HepG2 (cell line): Measurements from ENCODE around the gene PTPRM. TPM values are rescaled to one million over a fixed set of nuclear protein-coding genes. Genes with fewer than 3 reads are reported as not detected.

Experiments
- ATAC-seq: fragments of 200-7000 bp; cut with Tn5 transposase; 3 replicates; pipeline ENCODE4 v1.9.1; 2020; ENCODE audit warnings: mild to moderate bottlenecking, moderate library complexity
- BruUV-seq: library from RNA; stranded (reverse); fragments of 400-500 nt; replicated peaks from 2 replicates; lab custom pipeline; 2021; lab: Mats Ljungman, UMichigan
- CTCF ChIA-PET: fragments of 300-600 bp; formaldehyde crosslinking; extraction: SDS; loops from one replicate; lab custom pipeline; 2021; ENCODE audit warnings: low total read pairs, inconsistent platforms, low intra/inter-chr PET ratio; lab: Yijun Ruan, JAX
- POLR2A ChIA-PET: fragments of 350-600 bp; sonication (Branson Sonifier 250); formaldehyde crosslinking; loops from one replicate; lab custom pipeline; 2020; ENCODE audit warnings: antibody characterized with exemption, inconsistent platforms; lab: Yijun Ruan, JAX
- DNase-seq: peaks from one replicate; pipeline ENCODE4 v3.0.0-alpha.2; 2015; ENCODE audit warnings: low spot score
- FAIRE-seq: peaks from 3 replicates; lab custom pipeline; 2011; peaks lifted over from hg19 to GRCh38; lab: Jason Lieb, UNC
- H2AFZ ChIP-seq: one replicate; pipeline ENCODE4 v1.6.1; 2011; ENCODE audit warnings: low read length, inconsistent platforms
- H3K27ac ChIP-seq: fragments of 300-600 bp; 3 replicates; pipeline ENCODE4 v1.8.0; 2011; ENCODE audit warnings: mixed run types, mild to moderate bottlenecking, mixed read lengths, low read length, inconsistent platforms; ENCODE audit not compliant: insufficient read depth; ENCODE audit errors: extremely low read length
- H3K27me3 ChIP-seq, 2 experiments: fragments of 200-600 bp in 1 of 2; 2 replicates in 1 of 2; 3 replicates in 1 of 2; pipeline versions ENCODE4 v1.6.0 to v1.8.0; 2011; ENCODE audit warnings: low read length in 2 of 2, mild to moderate bottlenecking in 2 of 2, moderate library complexity in 2 of 2, inconsistent platforms in 1 of 2; ENCODE audit not compliant: insufficient read depth in 2 of 2, control insufficient read depth in 1 of 2
- H3K36me3 ChIP-seq, 2 experiments: fragments of 200-600 bp in 1 of 2; replicated peaks in 1 of 2; 2 replicates in 1 of 2; 3 replicates in 1 of 2; pipeline versions ENCODE4 v1.5.1 to v1.8.0; 2011; ENCODE audit warnings: low read length in 2 of 2, inconsistent platforms in 1 of 2; ENCODE audit not compliant: insufficient read depth in 2 of 2, control insufficient read depth in 1 of 2
- H3K4me1 ChIP-seq: 2 replicates; pipeline ENCODE4 v1.5.1; 2012; ENCODE audit warnings: low read length, inconsistent platforms; ENCODE audit not compliant: insufficient read depth
- H3K4me2 ChIP-seq: 2 replicates; pipeline ENCODE4 v1.6.0; 2011; ENCODE audit warnings: low read depth, low read length, inconsistent platforms
- H3K4me3 ChIP-seq, 3 experiments: fragments of 200-600 bp in 1 of 3; sonication (generic), shearing (Covaris generic) in 1 of 3; replicated peaks in 1 of 3; 2 replicates each; pipeline ENCODE4 v1.5.1; 2011 to 2016; ENCODE audit warnings: low read length in 3 of 3, inconsistent platforms in 2 of 3, low read depth in 2 of 3, mild to moderate bottlenecking in 2 of 3, control low read depth in 1 of 3, mixed read lengths in 1 of 3; ENCODE audit not compliant: insufficient read depth in 1 of 3
- H3K79me2 ChIP-seq: one replicate; pipeline ENCODE4 v1.6.1; 2011; ENCODE audit warnings: low read length, inconsistent platforms; ENCODE audit not compliant: insufficient read depth
- H3K9ac ChIP-seq: 2 replicates; pipeline ENCODE4 v1.6.0; 2011; ENCODE audit warnings: mild to moderate bottlenecking, low read depth, low read length, inconsistent platforms; ENCODE audit not compliant: insufficient read depth
- H3K9me3 ChIP-seq: 2 replicates; pipeline ENCODE4 v1.5.1; 2012; ENCODE audit warnings: mild to moderate bottlenecking, low read length
- H4K20me1 ChIP-seq: 2 replicates; pipeline ENCODE4 v1.6.0; 2011; ENCODE audit warnings: inconsistent platforms, mild to moderate bottlenecking, low read length, moderate library complexity; ENCODE audit not compliant: insufficient read depth
- CSRNP2 ChIP-seq: sonication (generic); formaldehyde crosslinking; conservative IDR thresholded peaks from 2 replicates; pipeline ENCODE4 v1.8.0; 2022; ENCODE audit warnings: low read depth, missing genetic modification reagents
- ETS1 ChIP-seq: sonication (generic); formaldehyde crosslinking; IDR thresholded peaks from 2 replicates; pipeline ENCODE4 v1.4.0; 2020; ENCODE audit warnings: missing genetic modification reagents
- FOSL2 ChIP-seq: sonication (generic); formaldehyde crosslinking; IDR thresholded peaks from 2 replicates; pipeline ENCODE4 v1.4.0; 2020; ENCODE audit warnings: missing genetic modification reagents
- FOXJ3 ChIP-seq: sonication (generic); formaldehyde crosslinking; IDR thresholded peaks from 2 replicates; pipeline ENCODE4 v1.4.0; 2020; ENCODE audit warnings: missing genetic modification reagents, mild to moderate bottlenecking, borderline replicate concordance
- HMGA1 ChIP-seq: sonication (generic); formaldehyde crosslinking; conservative IDR thresholded peaks from 2 replicates; pipeline ENCODE4 v1.4.0; 2020; ENCODE audit warnings: missing genetic modification reagents
- HOXA3 ChIP-seq: sonication (generic); formaldehyde crosslinking; IDR thresholded peaks from 2 replicates; pipeline ENCODE4 v1.5.0; 2020; ENCODE audit warnings: missing genetic modification reagents
- IRF2 ChIP-seq: IDR thresholded peaks from 2 replicates; pipeline ENCODE4 v1.6.1; 2018; ENCODE audit warnings: missing genetic modification reagents, missing compliant biosample characterization
- ISX ChIP-seq: sonication (generic); formaldehyde crosslinking; conservative IDR thresholded peaks from 2 replicates; pipeline ENCODE4 v1.5.0; 2020; ENCODE audit warnings: missing genetic modification reagents
- MAZ ChIP-seq, 2 experiments: sonication (generic) in 1 of 2; formaldehyde crosslinking in 1 of 2; IDR thresholded peaks; 2 replicates each; pipeline versions ENCODE4 v1.5.0 to v1.6.1; 2012 to 2020; ENCODE audit warnings: low read depth in 2 of 2, mild to moderate bottlenecking in 2 of 2, borderline replicate concordance in 1 of 2, improper control_type of control experiment in 1 of 2, low read length in 1 of 2, missing genetic modification reagents in 1 of 2, moderate library complexity in 1 of 2
- PHF5A ChIP-seq: IDR thresholded peaks from one replicate; pipeline ENCODE4 v1.6.1; 2018; ENCODE audit warnings: low read depth, missing genetic modification reagents; ENCODE audit not compliant: unreplicated experiment
- PITX1 ChIP-seq: sonication (generic); formaldehyde crosslinking; IDR thresholded peaks from 2 replicates; pipeline ENCODE4 v1.5.1; 2020; ENCODE audit warnings: mild to moderate bottlenecking, missing genetic modification reagents
- PRPF4 ChIP-seq: fragments of 200-400 bp; formaldehyde crosslinking; IDR thresholded peaks from 2 replicates; pipeline ENCODE4 v1.6.1; 2016; ENCODE audit warnings: low read length, low read depth; ENCODE audit not compliant: poor library complexity, severe bottlenecking
- RAD21 ChIP-seq: fragments of 450-650 bp; formaldehyde crosslinking; IDR thresholded peaks from 2 replicates; pipeline ENCODE4 v1.5.0; 2020; ENCODE audit warnings: mild to moderate bottlenecking
- RARA ChIP-seq: IDR thresholded peaks from 2 replicates; pipeline ENCODE4 v1.6.1; 2016; ENCODE audit warnings: missing genetic modification reagents, missing compliant biosample characterization
- THRA ChIP-seq: sonication (generic); formaldehyde crosslinking; IDR thresholded peaks from 2 replicates; pipeline ENCODE4 v1.4.0; 2020; ENCODE audit warnings: missing genetic modification reagents, borderline replicate concordance
- ZBTB20 ChIP-seq: sonication (generic); formaldehyde crosslinking; IDR thresholded peaks from 2 replicates; pipeline ENCODE4 v1.8.1; 2023; ENCODE audit warnings: missing genetic modification reagents, low read depth, mild to moderate bottlenecking, borderline replicate concordance
- ZNF263 ChIP-seq: sonication (generic); formaldehyde crosslinking; IDR thresholded peaks from 2 replicates; pipeline ENCODE4 v1.4.0; 2020; ENCODE audit warnings: missing genetic modification reagents
- ZNF414 ChIP-seq: sonication (generic); formaldehyde crosslinking; IDR thresholded peaks from 2 replicates; pipeline ENCODE4 v1.5.0; 2020; ENCODE audit warnings: missing genetic modification reagents
- ZNF83 ChIP-seq: sonication (generic); formaldehyde crosslinking; IDR thresholded peaks from 2 replicates; pipeline ENCODE4 v1.4.0; 2020; ENCODE audit warnings: missing genetic modification reagents, mild to moderate bottlenecking, borderline replicate concordance
- WGBS: methylation state at CpG from one replicate; pipeline ENCODE4 v1.1.6; 2017; ENCODE audit warnings: low lambda C conversion rate; 5-methylcytosine and 5-hydroxymethylcytosine counted together
- in situ Hi-C: cut with HindIII; loops from 2 replicates; pipeline ENCODE4 v1.10.0; 2017; ENCODE audit warnings: low pct_unique_long_range_greater_than_20kb; ENCODE audit not compliant: extremely low pct_ligation_motif_present
- intact Hi-C: fragments of 100-400 bp; cut with micrococcal nuclease; formaldehyde crosslinking; loops from one replicate; pipeline ENCODE4 v1.10.0; 2022; ENCODE audit not compliant: unreplicated experiment
- polyA plus RNA-seq, 8 experiments: library from polyadenylated mRNA; depleted of rRNA in 3 of 8; stranded (reverse) in 7 of 8; unstranded in 1 of 8; fragments of >200 nt; fragmentation: Illumina TruSeq in 4 of 8; extraction: Trizol in 4 of 8; gene quantifications; 2 replicates each; pipeline versions ENCODE4 v1.2.1 to v1.2.3, GENCODE V29; 2011 to 2016; ENCODE audit warnings: low read depth in 4 of 8, missing spikeins in 1 of 8, mixed read lengths in 1 of 8; ENCODE audit not compliant: insufficient read depth in 1 of 8
- total RNA-seq, 5 experiments: library from RNA; depleted of rRNA; stranded (reverse); fragments of >200 nt; fragmentation: Illumina TruSeq; extraction: Trizol; gene quantifications; 2 replicates each; pipeline ENCODE4 v1.2.3, GENCODE V29; 2016; ENCODE audit warnings: low read depth in 1 of 5

The PTPRM gene
- total and polyA plus RNA-seq, 2 of the 13 experiments (the other 11 are each of a cell fraction or from before 2014, with no cell fraction given) = 12.6 to 108 TPM

GRCh38 chr18:8450898-8451665, 884.0 kb downstream of the PTPRM start:
- in situ Hi-C loops (no loop called here), intact Hi-C loops (no loop called here)
- no peak overlapping the region for H3K4me3 ChIP-seq
- FAIRE-seq (no peak), DNase-seq (peak; percentile 9), ATAC-seq (peak; percentile 72)
- ChIA-PET POLR2A (no interaction called here), CTCF (no interaction called here)
- H3K36me3 ChIP-seq = no peaks in the 10 kb centered on the region
- no peak overlapping the region for H3K9ac ChIP-seq
- H4K20me1 ChIP-seq = no peaks in the 10 kb centered on the region
- H3K4me1 ChIP-seq = no peaks in the 10 kb centered on the region
- no TSS peak for BruUV-seq
- H3K9me3 ChIP-seq = no peaks in the 10 kb centered on the region
- no peaks in the 10 kb centered on the region for H3K79me2 ChIP-seq
- no peak overlapping the region for H3K27ac ChIP-seq
- no peaks in the 10 kb centered on the region for H3K27me3 ChIP-seq
- no peak overlapping the region for H2AFZ ChIP-seq
- H3K4me2 ChIP-seq = no peak overlapping the region
- 26% methylated on average over 13 of the region's 13 CpGs for WGBS
- TF ChIP-seq RARA (CRISPR knock-in tag) (no peak), ZBTB20 (CRISPR knock-in tag) (no peak), PRPF4 (no peak), ZNF263 (CRISPR knock-in tag) (no peak), PITX1 (CRISPR knock-in tag) (no peak), ZNF83 (CRISPR knock-in tag) (no peak), FOXJ3 (CRISPR knock-in tag) (no peak), THRA (no peak), HMGA1 (CRISPR knock-in tag) (no peak), HOXA3 (CRISPR knock-in tag) (no peak), RAD21 (CRISPR knock-in tag) (no peak), CSRNP2 (no peak), ISX (CRISPR knock-in tag) (no peak), ZNF414 (CRISPR knock-in tag) (no peak), IRF2 (CRISPR knock-in tag) (no peak), MAZ (IDR thresholded peaks at IDR 0.05; ENCODE audit: borderline replicate concordance, low read depth, low read length) (no peak), MAZ (CRISPR knock-in tag; IDR thresholded peaks at IDR 0.05; ENCODE audit: low read depth) (no peak), PHF5A (CRISPR knock-in tag) (no peak), ETS1 (no peak), FOSL2 (CRISPR knock-in tag) (no peak)
